ENCODE data around the gene NCR3LG1. TPM values are rescaled to one million over a fixed set of nuclear protein-coding genes. Genes with fewer than 3 reads are reported as not detected.
"Not testable (repeated sequence)": the region's sequence is repeated elsewhere in the genome, so short reads cannot be mapped to it uniquely, and the experiment has no call there.

Gene NCR3LG1
- total RNA-seq, 1 experiment from 2014 or later = 0.52 TPM

GRCh38 chr11:17412488-17413180 lies 61.0 kb downstream of the NCR3LG1 start:
- DNase-seq (ENCODE audit: low spot score) = no peak

GRCh38 chr11:17413414-17414316 lies 62.1 kb downstream of the NCR3LG1 start:
- no peak for DNase-seq (ENCODE audit: low spot score)

GRCh38 chr11:17414317-17414737 lies 62.7 kb downstream of the NCR3LG1 start:
- DNase-seq (ENCODE audit: low spot score) = no peak

DNA sequence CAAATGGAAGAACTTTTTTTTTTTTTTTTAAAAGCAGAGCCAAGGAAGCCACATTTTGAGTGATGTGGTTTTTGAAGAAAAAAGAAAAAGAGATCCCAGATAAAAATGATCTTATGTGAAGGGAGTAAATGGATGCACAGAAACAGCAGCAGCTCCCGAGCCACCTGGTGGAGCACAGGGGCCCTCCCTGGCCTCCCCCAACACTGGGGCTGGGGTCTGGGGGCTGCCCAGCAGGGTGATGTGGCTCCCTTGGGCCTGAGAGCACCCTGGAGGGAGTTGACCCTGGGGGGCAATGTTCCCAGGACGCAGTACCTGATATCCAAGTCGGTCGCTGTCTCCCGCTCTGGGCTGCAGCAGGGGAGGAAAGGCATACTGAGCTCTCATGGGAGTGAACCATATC lies 63.4 kb downstream of the NCR3LG1 start:
- DNase-seq (ENCODE audit: low spot score) = no peak

DNA sequence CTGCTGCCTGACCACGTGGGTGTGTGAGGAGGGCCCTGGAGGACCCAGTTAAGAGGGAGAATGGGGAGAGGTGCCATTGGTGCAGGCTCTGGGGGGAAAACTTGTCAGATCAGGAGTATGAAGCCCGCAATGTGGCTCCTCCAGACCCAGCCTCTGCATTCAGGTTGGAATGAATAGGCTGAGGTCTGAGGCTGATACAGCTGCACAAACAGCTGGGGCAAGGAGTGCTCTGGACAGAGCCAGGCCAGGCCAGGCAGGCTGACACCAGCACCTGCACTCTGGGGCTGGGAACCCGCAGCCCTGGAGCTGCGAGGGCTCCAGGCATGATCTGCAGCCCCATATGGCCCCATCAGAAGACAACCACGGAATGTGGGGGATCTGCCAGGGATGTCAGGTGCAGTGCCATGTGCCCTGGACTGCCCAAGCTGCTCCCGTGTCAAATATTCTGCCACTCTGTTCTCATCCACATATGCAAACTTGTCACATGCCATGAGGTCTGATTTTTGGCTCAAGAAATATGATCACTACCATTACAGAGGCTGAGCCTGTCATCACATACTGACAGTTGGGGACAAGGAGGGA lies 64.0 kb downstream of the NCR3LG1 start:
- DNase-seq (ENCODE audit: low spot score) = no peak

DNA sequence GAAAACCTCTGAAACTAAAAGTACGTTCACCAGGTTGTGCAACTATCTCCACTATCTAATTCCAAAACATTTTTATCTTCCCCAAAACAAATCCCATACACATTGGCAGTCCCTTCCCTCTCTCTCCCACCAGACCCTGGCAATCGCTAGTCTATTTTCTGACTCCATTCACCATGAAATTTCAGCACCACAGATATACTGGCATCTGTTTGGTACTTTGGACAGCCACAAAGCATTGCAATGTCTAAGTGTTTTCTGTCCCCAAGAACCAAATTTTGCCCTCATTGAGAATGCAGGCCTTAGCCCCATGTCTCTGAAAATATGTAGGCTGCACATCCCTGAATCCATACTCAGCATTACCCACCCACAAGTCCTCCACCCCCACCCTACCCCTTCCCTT lies 64.9 kb downstream of the NCR3LG1 start:
- DNase-seq (ENCODE audit: low spot score) = no peak

DNA sequence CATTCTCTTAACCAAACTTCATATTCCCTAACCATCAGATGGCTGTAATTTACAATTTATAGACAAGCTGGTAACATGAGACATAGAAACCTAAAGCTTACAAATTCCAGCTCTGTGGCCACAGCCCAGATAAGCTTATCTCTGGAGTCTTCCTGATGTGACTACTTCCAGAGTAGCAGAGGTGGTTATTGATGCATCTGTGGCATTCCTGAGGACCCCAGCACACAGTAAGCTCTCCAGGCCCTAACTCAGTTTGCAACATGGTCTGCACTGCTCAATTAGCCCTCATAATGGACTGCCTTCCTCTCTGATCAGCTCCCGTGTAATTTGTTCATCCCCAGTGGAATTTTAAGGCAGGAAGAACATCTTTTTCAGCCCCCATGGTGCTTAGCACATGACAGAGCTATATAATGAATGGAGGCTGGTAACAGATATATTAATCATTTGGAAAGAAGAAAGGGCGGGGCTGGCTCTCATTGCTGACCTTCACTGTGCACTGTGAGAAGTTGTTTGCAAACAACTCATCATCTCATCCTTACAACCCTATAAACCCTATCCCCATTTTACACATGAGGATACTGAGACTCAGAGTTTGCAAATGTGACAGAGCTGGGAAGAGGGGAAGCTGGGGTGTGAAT lies 67.0 kb downstream of the NCR3LG1 start:
- no peak for DNase-seq (ENCODE audit: low spot score)

DNA sequence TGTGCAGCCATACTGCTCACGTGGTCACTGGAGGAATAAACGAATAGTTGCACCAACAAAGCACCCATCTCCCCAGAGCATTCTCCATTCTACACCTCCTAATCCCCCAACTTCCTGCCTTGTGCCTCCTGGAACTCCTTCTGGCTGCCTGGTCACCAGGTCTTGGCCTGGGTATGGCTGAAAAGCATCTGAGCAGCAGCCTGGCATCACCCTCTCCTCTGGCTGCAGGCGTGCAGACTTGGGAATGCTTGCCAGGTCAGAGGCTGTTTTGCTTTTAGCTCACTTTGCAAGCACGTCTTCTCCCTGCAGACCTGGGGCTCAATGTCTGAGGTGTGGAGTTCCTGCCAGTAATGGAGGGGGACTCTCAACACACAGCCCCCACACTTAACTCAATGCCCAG lies 70.2 kb downstream of the NCR3LG1 start:
- DNase-seq (ENCODE audit: low spot score) = no peak

DNA sequence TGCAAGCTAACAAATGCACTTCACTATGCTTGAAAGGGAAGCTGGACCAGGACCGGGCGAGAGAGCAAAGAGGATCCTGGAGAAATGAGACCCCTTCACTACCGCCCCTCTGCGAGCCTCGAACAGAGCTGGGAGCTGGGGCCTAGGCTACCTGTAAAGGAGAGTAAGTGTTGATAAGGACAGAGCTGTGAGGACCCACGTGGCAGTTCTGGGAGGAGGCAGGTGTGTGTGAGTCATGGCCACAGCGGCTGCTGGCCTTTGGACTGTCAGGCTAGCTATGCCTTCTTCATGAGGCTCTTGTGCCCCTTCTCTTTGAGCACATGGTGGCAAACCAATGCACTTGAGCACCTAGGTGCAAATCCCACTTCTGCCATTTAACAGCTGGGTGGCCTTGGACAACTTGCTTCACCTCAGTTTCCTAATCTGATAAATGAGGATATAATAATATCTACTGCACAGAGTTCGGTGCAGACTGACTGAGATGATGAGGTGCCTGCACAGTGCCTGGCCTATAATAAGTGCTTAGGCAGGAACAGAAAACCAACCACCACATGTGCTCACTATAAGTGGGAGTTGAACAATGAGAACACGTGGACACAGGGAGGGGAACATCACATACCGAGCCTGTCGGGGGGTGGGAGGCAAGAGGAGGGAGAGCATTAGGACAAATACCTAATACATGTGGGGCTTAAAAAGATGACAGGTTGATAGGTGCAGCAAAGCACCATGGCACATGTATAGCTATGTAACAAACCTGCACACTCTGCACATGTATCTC lies 72.1 kb downstream of the NCR3LG1 start:
- no peak for DNase-seq (ENCODE audit: low spot score)

DNA sequence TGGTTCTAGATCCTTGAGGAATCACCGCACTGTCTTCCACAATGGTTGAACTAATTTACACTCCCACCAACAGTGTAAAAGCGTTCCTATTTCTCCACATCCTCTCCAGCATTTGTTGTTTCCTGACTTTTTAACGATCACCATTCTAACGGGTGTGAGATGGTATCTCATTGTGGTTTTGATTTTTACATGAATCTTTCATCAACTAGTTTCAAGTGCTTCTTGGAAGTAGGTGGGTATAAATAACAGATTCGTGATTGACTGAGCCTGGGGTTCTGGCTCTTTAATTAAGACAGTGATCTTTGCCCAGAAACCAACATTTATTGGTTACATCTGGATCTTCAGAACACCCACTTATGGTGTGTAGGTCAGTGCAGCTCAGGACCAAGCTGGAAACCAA lies 74.6 kb downstream of the NCR3LG1 start:
- not testable (repeated sequence) for DNase-seq (ENCODE audit: low spot score)

Other genes starting within 250 kb of the NCR3LG1 start
- gene PIK3C2A, start 143.8 kb upstream of the NCR3LG1 start, total RNA-seq (2014; rRNA removed; shearing (Covaris generic)) = 59.7 and 77.8 TPM in 2 replicates
- 145 and 150 TPM in 2 replicates for gene NUCB2, start 75.1 kb upstream of the NCR3LG1 start, total RNA-seq (2014; rRNA removed; shearing (Covaris generic))
- gene KCNJ11, start 36.9 kb downstream of the NCR3LG1 start, total RNA-seq (2014; rRNA removed; shearing (Covaris generic)) = 0.09 and 0.26 TPM in 2 replicates
- gene ABCC8, start 125.0 kb downstream of the NCR3LG1 start, total RNA-seq (2014; rRNA removed; shearing (Covaris generic)) = not detected in 2 replicates
- gene USH1C, start 192.6 kb downstream of the NCR3LG1 start, total RNA-seq (2014; rRNA removed; shearing (Covaris generic)) = not detected in 2 replicates
- not detected in 2 replicates for gene OTOG, start 195.5 kb downstream of the NCR3LG1 start, total RNA-seq (2014; rRNA removed; shearing (Covaris generic))